Type B pancreatic cell (in vitro differentiated cells): ENCODE measurements around the gene SLC9A8. TPM values are rescaled to one million over a fixed set of nuclear protein-coding genes. Genes with fewer than 3 reads are reported as not detected.

ENCODE experiments used
- DNase-seq: peaks from one replicate; pipeline ENCODE4 v3.0.0; 2021; ENCODE audit warnings: mixed read lengths; ENCODE audit not compliant: unreplicated experiment; ENCODE audit errors: extremely low spot score
- H3K27ac Mint-ChIP-seq: 2 replicates; pipeline ENCODE4 v1.8.0; 2021; ENCODE audit warnings: mild to moderate bottlenecking, mixed read lengths
- H3K27me3 Mint-ChIP-seq: 2 replicates; pipeline ENCODE4 v1.8.0; 2021; ENCODE audit warnings: mixed read lengths
- H3K36me3 Mint-ChIP-seq: 2 replicates; pipeline ENCODE4 v1.8.0; 2021; ENCODE audit warnings: mixed read lengths
- H3K4me1 Mint-ChIP-seq: one replicate; pipeline ENCODE4 v1.8.0; 2021; ENCODE audit warnings: mixed read lengths; ENCODE audit not compliant: unreplicated experiment
- H3K4me3 Mint-ChIP-seq: 2 replicates; pipeline ENCODE4 v1.8.0; 2021; ENCODE audit warnings: mild to moderate bottlenecking, mixed read lengths
- H3K9me3 Mint-ChIP-seq: 2 replicates; pipeline ENCODE4 v1.8.0; 2021; ENCODE audit warnings: mixed read lengths
- CTCF ChIP-seq: fragments of 200-600 bp; sonication (generic); conservative IDR thresholded peaks from 2 replicates; pipeline ENCODE4 v1.5.0; 2021; ENCODE audit warnings: antibody characterized with exemption, mild to moderate bottlenecking
- total RNA-seq: library from RNA; stranded (reverse); gene quantifications from 2 replicates; pipeline ENCODE4 v1.2.1, GENCODE V29; 2021; ENCODE audit warnings: low replicate concordance

SLC9A8 gene
- total RNA-seq, 1 donor from 2014 or later = 8.6 TPM

GRCh38 chr20:49941456-49941855 lies 128.8 kb downstream of the SLC9A8 start:
- Mint-ChIP-seq H3K4me3 (no peak overlapping the region), H3K27ac (peak overlapping the region; percentile 66), H3K36me3 (peaks cover 18% of the 10 kb centered on the region), H3K9me3 (no peaks in the 10 kb centered on the region), H3K4me1 (peaks cover 26% of the 10 kb centered on the region), H3K27me3 (no peaks in the 10 kb centered on the region)
- DNase-seq = no peak
- TF ChIP-seq CTCF = no peak

Other genes with a start within 250 kb of the SLC9A8 start
- 4.6 and 33.3 TPM in 2 replicates for gene PTGIS, start 244.7 kb upstream of the SLC9A8 start, total RNA-seq
- gene B4GALT5, start 99.0 kb upstream of the SLC9A8 start, total RNA-seq = 47.9 and 49.7 TPM in 2 replicates
- 9.2 and 11.3 TPM in 2 replicates for gene SPATA2, start 102.7 kb downstream of the SLC9A8 start, total RNA-seq
- gene RNF114, start 123.6 kb downstream of the SLC9A8 start, total RNA-seq = 62.9 and 72.1 TPM in 2 replicates
- 12.1 and 30.8 TPM in 2 replicates for gene SNAI1, start 170.2 kb downstream of the SLC9A8 start, total RNA-seq